ENCODE measurements around the gene AGBL4.
"Not testable (repeated sequence)": the region's sequence is repeated elsewhere in the genome, so short reads cannot be mapped to it uniquely, and the experiment has no call there.

Gene AGBL4

DNA sequence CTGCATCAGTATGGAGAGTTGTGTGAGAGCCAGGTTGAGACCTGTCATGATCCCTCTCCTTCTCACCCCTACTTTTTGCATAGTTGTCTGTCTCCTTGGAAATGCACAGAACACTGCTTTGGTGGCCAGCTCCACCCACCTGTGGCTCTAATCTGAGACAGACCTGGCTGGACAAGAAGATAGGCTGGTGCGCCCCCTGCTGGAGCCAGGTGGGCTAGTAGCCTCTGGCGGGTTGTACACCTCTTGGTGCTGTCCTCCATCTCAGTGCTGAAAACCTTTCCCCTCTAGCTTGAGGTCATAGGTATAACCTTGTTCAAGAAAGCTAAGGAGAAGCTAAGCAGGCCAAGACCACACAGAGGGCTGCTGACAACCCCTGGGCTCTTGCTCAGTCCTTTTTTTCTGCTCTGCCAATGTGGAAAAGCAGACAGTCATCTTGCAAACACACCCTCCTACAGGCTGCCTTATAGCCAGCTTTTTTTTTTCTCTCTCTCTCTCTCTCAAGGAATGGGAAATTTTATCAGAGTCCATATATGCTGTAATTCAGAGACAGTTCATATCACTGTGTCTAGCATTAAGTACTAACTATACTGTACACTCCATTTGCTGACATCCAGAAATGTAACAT is 1492.9 kb downstream of the AGBL4 start:
- peak; percentile 39 for DNase-seq (ENCODE audit: low spot score)

DNA sequence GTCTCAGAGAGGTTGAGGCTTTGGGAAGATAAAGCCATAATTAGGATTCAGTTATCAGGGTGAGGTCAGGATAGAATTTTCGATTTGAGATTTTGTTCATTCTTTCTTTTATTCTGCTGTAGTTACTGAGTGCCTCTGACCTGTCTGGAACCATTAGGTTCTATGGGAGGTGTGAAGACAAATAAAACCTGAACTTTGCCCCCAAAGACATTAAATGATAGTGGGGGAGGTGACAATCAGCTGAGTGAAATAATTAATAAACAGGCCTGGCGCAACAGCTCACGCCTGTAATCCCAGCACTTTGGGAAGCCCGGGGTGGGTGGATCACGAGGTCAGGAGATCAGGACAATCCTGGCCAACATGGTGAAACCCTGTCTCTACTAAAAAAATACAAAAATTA is 1496.7 kb downstream of the AGBL4 start:
- no peak for DNase-seq (ENCODE audit: low spot score)

DNA sequence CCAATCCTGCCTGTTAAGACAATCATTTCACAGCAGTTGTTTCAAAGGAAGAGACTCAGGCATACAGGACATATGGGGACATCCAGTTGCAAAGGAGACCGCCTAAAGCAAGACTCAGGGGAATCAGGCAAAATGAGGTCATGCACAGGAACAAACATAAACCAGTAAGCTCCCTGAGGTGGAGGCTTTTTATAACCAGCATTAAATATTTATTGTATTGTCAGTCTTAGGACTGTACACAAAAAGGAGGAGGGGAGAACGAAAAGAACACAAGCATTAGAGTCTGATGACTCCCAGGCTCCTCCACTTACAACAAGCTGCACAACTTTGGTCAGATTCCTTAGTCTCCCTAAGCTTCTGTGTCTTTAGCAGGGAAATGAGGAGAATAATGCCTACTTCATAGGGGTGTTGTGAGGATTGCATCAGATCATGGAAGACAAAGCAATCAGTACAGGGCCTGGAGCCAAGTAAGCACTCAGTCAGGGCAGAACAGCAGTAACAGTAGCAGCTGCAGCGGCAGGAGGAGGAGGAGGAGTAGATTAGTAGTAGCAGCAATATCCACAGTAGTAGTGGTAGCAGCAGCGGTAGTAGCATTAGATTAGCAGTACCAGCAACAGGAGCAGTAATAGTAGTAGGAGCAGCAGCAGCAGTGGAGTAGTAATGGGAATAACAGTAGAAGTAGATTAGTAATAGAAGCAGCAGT is 1497.6 kb downstream of the AGBL4 start:
- no peak for DNase-seq (ENCODE audit: low spot score)

DNA sequence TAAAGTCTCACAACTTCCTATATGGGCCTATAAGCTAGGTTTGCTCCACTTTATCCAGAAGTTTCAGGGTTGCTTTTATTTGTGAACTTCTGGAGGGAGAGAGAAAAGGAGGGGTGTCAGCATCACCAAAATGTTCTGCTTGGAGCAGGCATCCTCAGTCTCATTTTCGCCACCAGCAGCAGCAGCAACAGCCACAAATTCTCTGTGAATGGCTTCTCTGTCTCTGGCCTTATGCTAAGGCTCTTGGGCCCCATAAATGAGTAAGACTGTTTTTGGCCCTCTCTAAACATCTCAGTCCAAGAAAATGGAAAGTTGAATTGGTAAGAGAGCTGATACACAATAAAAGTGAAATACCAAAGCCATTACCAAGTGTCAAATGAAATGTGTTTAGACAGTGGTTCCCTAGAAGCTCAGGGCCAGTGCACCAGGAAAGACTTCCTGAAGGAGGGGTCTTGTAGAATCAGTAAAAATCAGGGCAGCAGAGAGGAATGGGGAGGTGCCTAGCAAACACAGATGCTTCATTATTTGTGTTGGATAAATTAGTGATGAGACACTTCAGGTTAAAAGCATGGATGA is 1498.8 kb downstream of the AGBL4 start:
- DNase-seq (ENCODE audit: low spot score) = no peak

DNA sequence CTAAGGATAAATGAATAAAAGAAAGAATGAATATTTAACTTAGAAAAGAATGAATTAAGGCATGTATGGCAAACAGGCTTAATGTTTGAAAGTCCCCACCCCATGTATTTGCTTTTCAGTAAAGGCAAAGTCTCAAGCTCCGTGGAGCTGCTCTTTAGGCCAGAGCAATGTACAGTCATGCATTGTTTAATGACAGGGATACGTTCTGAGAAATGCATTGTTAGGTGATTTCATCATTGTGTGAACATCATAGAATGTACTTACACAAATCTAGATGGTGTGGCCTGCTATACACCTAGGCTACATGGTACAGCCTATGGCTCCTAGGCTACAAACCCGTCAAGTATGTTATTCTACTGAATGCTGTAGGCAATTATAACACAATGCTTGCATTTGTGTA is 1500.2 kb downstream of the AGBL4 start:
- DNase-seq (ENCODE audit: low spot score) = no peak

DNA sequence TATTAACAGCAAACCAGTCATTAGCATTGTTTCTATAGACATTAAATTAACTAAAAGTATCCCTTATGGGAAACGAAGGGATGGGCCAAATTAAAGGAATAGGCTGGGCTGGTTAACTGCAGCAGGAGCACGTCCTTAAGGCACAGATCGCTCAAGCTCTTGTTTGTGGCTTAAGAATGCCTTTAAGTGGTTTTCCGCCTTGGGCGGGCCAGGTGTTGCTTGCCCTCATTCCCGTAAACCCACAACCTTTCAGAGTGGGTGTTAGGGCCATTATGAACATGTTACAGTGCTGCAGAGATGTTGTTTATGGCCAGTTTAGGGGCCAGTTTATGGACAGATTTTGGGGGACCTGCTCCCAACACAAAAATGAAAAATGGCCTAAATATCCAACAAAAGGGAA is 1503.9 kb downstream of the AGBL4 start:
- not testable (repeated sequence) for DNase-seq (ENCODE audit: low spot score)

DNA sequence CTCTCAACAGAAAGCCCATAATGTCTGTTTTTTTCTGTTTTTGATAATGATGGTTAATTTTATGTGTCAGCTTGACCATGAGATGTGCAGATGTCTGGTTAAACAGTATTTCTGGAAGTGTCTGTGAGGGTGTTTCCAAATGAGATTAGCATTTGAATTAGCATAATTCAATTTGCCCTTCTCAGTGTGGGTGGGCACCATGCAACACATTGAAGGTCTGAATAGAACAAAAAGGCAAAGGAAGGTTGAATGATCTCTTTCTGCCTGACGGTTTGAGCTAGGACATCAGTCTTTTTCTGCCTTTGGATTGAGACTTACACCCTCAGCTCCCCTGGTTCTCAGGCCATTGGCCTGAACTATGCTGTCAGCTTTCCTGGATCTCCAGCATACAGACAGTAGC is 1516.9 kb downstream of the AGBL4 start:
- DNase-seq (ENCODE audit: low spot score) = no peak

DNA sequence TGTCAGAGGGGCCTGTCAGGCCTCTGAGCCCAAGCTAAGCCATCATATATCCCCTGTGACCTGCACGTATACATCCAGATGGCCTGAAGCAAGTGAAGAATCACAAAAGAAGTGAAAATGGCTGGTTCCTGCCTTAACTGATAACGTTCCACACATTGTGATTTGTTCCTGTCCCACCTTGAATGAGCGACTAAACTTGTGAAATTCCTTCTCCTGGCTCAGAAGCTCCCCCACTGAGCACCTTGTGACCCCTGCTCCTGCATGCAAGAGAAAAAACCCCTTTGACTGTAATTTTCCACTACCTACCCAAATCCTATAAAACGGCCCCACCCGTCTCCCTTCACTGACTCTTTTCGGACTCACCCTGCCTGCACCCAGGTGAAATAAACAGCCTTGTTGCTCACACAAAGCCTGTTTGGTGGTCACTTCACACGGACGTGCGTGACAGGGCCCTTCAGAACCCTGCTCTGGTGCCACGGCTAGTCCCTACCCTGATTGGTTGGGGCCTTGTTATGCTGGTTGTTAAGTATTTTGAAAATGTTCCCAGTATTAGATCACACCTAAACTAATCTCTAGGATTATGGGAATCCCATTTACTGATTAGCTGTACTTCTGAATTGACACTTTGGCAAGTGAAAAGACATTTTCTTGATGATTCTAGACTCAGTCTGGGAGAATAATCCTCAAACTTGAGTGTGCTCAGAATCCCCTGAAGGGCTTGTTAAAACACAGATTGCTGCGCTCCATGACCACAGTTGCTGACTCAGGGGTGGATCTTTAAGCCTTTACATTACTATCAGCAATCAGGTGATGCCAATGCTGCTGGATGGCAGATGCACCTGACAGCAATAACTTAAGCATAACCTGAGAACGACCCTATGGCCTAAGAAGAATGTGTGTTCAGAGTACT is 1523.0 kb downstream of the AGBL4 start:
- DNase-seq (ENCODE audit: low spot score) = no peak

DNA sequence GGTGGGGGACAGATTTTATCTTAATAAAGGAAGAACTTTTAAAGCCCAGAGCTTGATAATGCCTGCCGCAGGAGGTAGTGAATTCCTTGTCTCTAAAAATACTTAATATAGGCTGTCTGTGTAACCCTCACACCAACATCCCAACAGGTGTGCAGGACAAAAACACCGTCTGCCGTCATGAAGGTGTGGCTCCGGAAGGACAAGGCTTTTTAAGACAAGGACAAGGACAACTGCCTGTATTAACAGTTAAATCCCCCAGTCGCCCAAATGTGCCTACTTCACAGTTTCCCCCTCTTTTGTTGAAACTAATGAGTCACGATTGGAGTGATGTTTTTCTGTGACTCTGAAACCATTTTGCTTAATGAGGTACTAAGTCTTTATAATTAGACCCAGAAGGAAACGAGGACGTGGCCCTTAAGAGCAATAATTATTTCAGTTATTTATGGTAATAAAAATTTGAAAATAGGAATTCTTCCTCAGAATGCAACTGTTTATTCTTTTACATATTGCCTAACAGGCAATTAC is 1524.5 kb downstream of the AGBL4 start:
- no peak for DNase-seq (ENCODE audit: low spot score)

DNA sequence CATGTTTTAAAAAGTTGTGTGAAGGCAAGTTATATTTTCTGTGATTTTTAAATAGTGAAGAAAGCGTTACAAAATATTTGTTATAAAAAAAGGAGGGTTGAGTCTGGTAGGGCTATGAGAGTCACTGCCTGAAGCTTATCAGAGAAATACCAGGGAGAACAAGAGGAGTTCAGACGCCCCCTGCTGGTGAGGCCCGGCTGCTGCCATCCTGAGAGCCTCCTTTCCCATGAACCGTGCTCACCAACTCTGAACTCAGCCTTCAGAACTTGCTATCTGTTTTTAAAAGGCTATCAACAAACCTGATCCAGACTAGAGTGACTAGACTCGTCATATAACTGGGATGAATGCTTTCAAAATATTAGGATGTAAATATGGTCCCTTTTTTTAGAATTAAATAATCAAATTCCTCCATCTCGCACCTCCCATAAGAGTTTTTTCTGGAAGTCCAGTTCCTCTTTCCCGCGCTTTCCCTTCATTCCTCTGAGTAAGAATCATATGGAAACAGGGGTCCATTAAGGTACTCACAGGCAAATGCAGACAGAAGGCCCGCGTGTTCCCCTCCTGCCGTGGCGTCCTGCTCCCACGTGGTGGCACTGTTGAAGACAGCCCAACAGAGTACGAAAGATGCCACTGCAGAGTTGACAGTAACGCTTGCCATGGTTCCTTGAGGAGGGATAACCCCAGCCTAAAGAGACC is 1525.5 kb downstream of the AGBL4 start:
- DNase-seq (ENCODE audit: low spot score) = peak; percentile 68

DNA sequence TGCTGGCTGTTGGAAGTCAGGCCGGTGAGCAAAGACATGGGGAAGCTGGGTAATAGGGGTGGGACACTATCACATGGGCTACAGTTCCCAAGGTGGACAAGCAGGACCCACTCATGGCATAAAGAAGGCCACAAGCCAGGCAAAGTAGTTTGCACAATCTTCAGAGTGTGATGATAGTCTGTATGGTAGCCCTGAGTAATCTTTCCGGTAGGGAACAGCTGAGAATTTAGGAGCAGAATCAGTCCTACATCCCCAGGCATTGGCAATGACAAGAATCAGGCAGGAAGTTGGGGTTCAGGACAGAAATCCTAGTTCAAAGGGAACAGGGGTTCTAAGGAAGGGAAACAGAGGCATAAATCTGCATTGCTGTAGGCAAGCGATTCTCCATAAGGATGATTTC is 1527.8 kb downstream of the AGBL4 start:
- no peak for DNase-seq (ENCODE audit: low spot score)

DNA sequence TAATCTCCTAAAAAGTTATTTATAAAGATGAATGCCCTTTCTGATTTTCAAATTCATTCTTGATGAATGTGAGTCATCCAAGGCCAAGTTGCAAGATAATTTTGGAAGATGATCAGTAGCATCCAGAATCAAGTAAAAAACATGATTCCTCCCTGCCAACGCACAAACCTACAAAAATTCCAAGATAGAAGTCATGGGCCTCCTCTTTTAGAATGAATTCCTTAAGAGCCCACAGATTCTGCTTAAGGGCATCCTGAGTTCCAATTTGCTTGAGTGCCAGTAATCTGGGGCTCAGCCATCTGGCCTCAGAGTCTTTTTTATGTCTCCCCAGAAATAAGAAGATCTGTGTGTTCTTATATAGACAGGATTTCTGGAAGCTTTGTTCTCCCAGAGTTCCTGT is 1528.6 kb downstream of the AGBL4 start:
- DNase-seq (ENCODE audit: low spot score) = no peak

DNA sequence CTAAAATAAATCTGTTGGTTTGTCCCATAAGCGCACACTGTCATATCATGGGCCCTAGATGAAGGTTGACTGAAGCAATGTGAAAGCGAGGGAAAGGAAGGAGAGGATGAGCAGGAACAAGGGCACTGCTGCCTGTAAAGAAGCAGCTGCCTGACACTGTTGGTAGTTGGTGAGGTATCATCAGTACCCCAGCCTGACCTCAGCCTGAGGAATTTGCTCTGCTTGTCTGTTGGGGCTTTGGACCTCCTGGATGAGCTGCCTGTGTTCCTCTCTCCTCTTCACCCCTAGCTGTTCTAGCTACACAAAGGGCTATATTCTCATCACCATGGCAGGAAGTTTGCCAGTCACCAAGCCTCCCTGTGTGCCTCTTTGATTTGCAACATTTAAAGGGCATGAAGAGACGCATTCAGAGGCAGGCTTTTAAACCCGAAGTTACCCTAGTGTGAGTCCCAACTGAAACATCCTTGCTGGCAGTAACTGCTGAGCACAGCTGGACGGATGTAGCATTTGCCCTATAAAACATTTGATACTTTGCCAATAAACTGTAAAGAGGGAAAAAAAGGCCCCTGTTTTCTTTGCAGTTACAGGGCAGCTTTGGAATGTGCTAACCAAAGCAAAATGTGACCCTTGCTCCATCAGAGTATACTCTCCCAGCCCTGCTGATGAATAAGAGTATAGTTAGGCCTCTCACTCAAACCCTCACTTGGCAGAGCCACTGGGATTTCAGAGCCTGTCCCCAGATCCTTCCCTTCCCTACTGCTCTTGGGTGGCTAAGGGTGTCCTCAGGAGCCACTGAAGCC is 1529.6 kb downstream of the AGBL4 start:
- peak; percentile 54 for DNase-seq (ENCODE audit: low spot score)

DNA sequence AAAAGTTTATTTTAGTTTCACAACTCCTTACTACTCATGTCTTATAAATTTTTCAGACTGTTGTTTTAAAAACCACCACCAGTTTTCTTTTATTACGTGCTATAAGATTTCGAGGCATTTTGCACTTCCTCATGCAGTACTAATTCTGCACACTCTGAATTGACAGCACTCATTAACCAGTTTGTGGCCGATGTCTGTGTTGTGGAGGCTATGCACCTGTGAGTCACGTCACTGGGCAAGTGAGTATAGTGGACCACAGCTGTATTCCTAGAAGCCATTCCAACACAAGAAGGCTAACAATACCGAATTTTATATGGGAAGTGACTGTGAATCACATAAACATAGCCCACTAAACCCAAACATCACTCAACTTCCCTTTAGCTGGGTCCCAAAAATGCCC is 1530.7 kb downstream of the AGBL4 start:
- DNase-seq (ENCODE audit: low spot score) = no peak

DNA sequence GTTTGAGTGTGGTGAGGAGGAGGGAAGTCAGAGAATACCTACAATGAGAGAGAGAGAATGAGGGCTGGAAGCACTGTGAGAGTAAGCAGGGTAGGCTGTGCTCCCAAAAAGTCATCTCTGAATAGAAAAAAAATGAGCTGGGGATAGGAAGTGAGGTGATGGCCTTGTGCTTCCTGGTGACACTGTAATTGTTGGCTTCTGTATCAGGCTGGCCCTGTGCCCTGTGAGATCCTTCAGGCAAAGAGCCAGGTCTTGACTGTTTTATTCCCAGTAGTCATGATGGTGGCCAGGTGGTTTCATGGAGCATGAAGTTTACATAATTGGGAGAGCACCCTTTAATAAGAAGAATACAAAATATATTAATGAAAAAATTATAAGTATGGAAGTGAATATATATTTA is 1531.4 kb downstream of the AGBL4 start:
- no peak for DNase-seq (ENCODE audit: low spot score)

DNA sequence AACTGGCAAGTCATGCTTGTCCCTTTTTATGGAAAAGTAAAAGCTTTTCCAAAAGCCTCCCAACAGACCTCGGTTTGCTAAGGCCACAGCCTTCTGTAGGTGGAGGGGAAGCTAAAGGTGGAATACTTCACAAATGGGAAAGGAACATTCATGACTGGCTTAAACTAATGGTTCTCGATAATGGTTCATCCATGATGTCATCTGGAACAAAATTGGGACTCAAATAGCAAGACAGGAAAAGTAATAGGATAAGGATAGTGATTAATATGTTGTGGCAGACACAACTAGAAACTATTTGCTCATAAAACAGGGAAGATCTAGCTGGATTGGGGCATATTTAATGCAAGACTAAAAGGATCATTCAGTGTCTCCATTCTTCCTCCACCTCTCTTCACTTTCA is 1535.0 kb downstream of the AGBL4 start:
- no peak for DNase-seq (ENCODE audit: low spot score)

Data from LoVo (cell line).